ENCODE results near the gene PEX12.
"Not testable (repeated sequence)": the region's sequence is repeated elsewhere in the genome, so short reads cannot be mapped to it uniquely, and the experiment has no call there.

The PEX12 gene

DNA sequence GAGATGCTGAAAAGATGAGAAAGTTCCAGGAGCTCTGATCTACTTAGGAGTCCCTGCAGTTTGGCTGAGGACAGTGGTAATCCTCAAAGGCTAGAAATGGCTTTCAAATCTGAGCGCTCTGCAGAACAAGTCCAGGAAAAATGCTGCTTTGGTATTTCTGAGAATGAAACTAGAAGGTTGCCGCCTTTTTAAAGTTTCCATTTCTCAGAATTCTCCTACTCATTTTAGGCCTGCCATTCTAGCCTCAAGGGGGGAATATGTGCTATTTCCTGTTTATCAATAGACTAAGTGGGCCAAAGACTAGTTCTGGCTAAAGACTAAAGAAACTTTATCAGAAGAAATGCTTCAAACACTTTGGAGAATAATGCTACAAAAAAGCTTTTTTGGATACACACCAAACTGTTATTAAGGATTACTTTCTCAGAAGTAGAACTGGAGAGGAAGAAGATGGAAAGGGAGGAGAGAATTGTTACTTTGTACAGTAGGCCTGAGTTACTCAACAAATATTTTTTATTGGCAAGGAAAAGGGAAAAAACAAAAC is 40.7 kb downstream of the PEX12 start, which contains the start of gene SLFN12L:
Gene SLFN12L, minus strand, starts transcription at position 78 of the 541 bp plus-strand sequence. CDS start 15,314 bp downstream, outside the sequence.
- no peak for DNase-seq

DNA sequence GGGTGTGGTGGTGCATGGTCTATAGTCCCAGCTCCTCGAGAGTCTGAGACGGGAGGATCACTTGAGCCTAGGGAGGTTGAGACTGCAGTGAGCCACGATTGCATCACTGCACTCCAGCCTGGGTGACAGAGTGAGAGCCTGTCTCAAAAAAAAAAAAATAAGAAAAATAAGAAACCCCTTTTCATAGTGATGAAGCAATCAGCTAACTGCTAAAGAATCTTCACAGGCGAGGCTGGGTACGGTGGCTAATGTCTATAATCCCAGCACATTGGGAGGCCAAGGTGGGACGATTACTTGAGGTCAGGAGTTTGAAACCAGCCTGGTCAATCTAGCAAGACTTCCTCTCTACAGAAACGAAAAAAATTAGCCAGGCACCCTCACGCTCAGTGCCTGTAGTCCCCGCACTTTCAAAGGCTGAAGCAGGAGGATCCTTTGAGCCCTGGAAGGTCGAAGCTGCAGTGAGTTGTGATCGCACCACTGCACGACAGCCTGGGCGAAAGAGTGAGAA is 41.7 kb downstream of the PEX12 start:
- DNase-seq: no peak

DNA sequence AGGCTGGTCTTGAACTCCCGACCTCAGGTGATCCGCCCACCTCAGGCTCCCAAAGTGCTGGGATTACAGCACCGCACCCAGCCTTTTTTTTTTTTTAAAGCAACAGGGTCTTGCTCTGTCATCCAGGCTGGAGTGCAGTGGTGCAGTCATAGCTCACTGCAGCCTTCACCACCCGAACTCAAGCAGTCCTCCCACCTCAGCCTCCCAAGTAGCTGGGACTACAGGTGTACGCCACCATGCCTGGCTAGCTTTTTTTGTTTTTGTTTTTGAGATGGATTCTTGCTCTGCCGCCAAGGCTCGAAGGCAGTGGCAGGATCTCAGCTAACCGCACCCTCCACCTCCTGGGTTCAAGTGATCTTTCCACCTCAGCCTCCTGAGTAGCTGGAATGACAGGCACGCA is 43.0 kb downstream of the PEX12 start:
- not testable (repeated sequence) for DNase-seq

- no peak for DNase-seq
Measured at GRCh38 chr17:35534576-35535093, 43.7 kb downstream of the PEX12 start.

DNA sequence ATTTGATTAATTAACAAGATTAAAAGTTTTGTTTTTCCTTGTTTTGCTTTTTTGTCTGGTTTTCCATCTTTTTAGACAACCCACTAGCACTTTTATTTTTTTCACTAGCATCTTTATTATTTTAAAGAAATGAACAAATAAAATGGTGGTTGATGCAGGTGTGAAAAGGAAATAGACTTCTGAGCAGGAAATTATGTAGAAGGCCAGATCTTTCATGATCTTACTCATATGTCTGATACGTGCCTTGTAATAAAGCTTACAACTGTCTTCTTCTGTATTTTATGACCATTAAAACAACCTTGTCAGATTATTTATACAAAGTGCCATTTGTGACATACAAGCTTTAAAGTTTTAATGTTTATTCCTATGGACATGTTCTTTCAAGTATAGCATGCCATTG is 47.2 kb downstream of the PEX12 start:
- DNase-seq: no peak

- DNase-seq: no peak
Measured at GRCh38 chr17:35529866-35530265, 48.5 kb downstream of the PEX12 start.

- not testable (repeated sequence) for DNase-seq
Measured at GRCh38 chr17:35529326-35529725, 49.0 kb downstream of the PEX12 start.

Measured in amygdala (tissue), 56 donors.